ENCODE results near the gene KCNMA1.

- TF ChIP-seq GATA3 (IDR thresholded peaks at IDR 0.05; ENCODE audit: low read depth, low read length) (no peak), GATA2 (IDR thresholded peaks at IDR 0.05; ENCODE audit: low read depth, low read length) (no peak)
Observed at GRCh38 chr10:77608281-77608680, 29.3 kb downstream of the KCNMA1 start.

Data from SH-SY5Y (cell line).